Stimulated activated CD8-positive, alpha-beta memory T cell treated with anti-CD3 and anti-CD28 coated beads, Interleukin-12 subunit alpha, Interleukin-12 subunit beta, amount 100 ng/mL, for 24 hours (primary cell): ENCODE results near the gene TEX35.

ENCODE experiments used
- DNase-seq: peaks from one replicate; pipeline ENCODE4 v3.0.0-alpha.2; 2020; ENCODE audit errors: extremely low read depth

Gene TEX35

GRCh38 chr1:178512566-178513277 is at the start of gene TEX35:
TSS of gene TEX35 (plus strand) at chr1:178513109. CDS start at chr1:178513189, 80 bp downstream.
- DNase-seq: no peak

GRCh38 chr1:178464141-178464540 is 48.8 kb upstream of the TEX35 start:
- DNase-seq: no peak

- DNase-seq: no peak
Measured at GRCh38 chr1:178464566-178464965, 48.3 kb upstream of the TEX35 start.

- no peak for DNase-seq
Measured at GRCh38 chr1:178465011-178465410, 47.9 kb upstream of the TEX35 start.

GRCh38 chr1:178467837-178468236 is 45.1 kb upstream of the TEX35 start:
- DNase-seq: no peak

- no peak for DNase-seq
Measured at GRCh38 chr1:178470411-178470960, 42.4 kb upstream of the TEX35 start.

- DNase-seq: no peak
Measured at GRCh38 chr1:178472531-178472930, 40.4 kb upstream of the TEX35 start.

- DNase-seq: no peak
Measured at GRCh38 chr1:178477373-178477772, 35.5 kb upstream of the TEX35 start.

GRCh38 chr1:178477841-178478240 is 35.1 kb upstream of the TEX35 start:
- no peak for DNase-seq

- DNase-seq: no peak
Measured at GRCh38 chr1:178483251-178483957, 29.5 kb upstream of the TEX35 start.

- DNase-seq: no peak
Measured at GRCh38 chr1:178484698-178485225, 28.1 kb upstream of the TEX35 start.

- no peak for DNase-seq
Measured at GRCh38 chr1:178485541-178485981, 27.3 kb upstream of the TEX35 start.

- DNase-seq: no peak
Measured at GRCh38 chr1:178486100-178487069, 26.5 kb upstream of the TEX35 start.

- DNase-seq: no peak
Measured at GRCh38 chr1:178487070-178487615, 25.8 kb upstream of the TEX35 start.

GRCh38 chr1:178488393-178488792 is 24.5 kb upstream of the TEX35 start:
- no peak for DNase-seq

GRCh38 chr1:178489399-178489798 is 23.5 kb upstream of the TEX35 start:
- DNase-seq: no peak

- DNase-seq: no peak
Measured at GRCh38 chr1:178490136-178490535, 22.8 kb upstream of the TEX35 start.

- no peak for DNase-seq
Measured at GRCh38 chr1:178490967-178491366, 21.9 kb upstream of the TEX35 start.

GRCh38 chr1:178491721-178492120 is 21.2 kb upstream of the TEX35 start:
- no peak for DNase-seq

GRCh38 chr1:178492341-178492740 is 20.6 kb upstream of the TEX35 start:
- no peak for DNase-seq

GRCh38 chr1:178493301-178493741 is 19.6 kb upstream of the TEX35 start:
- no peak for DNase-seq
